ENCODE results near the gene GALNT14. TPM values are rescaled to one million over a fixed set of nuclear protein-coding genes. Genes with fewer than 3 reads are reported as not detected.
"Not testable (repeated sequence)": the region's sequence is repeated elsewhere in the genome, so short reads cannot be mapped to it uniquely, and the experiment has no call there.

Gene GALNT14
- total RNA-seq, 1 donor from 2014 or later, result 14.4 TPM

- TF ChIP-seq CTCF (IDR thresholded peaks at IDR 0.05; ENCODE audit: partially characterized antibody, unreplicated experiment), result peak; percentile 25
- Mint-ChIP-seq H3K36me3 (ENCODE audit: unreplicated experiment) (peaks cover 6% of the 10 kb centered on the region), H3K27ac (ENCODE audit: unreplicated experiment) (peak overlapping the region; percentile 69), H3K27me3 (ENCODE audit: unreplicated experiment) (peaks cover 4% of the 10 kb centered on the region), H3K9me3 (ENCODE audit: unreplicated experiment) (no peaks in the 10 kb centered on the region), H3K4me1 (ENCODE audit: low read depth, unreplicated experiment) (peaks cover 12% of the 10 kb centered on the region), H3K4me3 (ENCODE audit: unreplicated experiment) (no peak overlapping the region)
- peak; percentile 56 for DNase-seq
Observed at GRCh38 chr2:30915486-30915885, 222.8 kb downstream of the GALNT14 start.

DNA sequence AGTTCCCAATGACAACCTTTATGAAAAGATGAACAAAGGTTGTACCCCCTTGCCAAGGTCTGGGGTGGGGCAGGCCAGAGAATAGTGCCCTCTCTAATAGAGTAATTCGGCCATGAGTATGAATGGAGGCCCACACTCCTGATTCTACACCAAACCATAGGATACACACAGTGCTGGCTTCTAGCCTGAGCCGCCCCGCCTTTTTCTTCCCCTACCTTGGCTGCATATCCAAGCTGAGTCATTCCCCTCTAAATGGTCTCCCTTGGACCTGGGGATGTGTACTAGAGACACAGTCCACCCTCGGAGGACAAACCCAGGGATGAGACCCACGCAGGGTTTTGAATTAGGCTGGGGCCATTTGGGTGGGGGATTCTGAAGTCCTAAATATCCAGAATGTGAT lies 223.8 kb downstream of the GALNT14 start:
- Mint-ChIP-seq H3K27ac (ENCODE audit: unreplicated experiment) (peak overlapping the region; percentile 57), H3K9me3 (ENCODE audit: unreplicated experiment) (no peaks in the 10 kb centered on the region), H3K27me3 (ENCODE audit: unreplicated experiment) (peaks cover 4% of the 10 kb centered on the region), H3K4me3 (ENCODE audit: unreplicated experiment) (no peak overlapping the region), H3K36me3 (ENCODE audit: unreplicated experiment) (peaks cover 6% of the 10 kb centered on the region), H3K4me1 (ENCODE audit: low read depth, unreplicated experiment) (peaks cover 12% of the 10 kb centered on the region)
- TF ChIP-seq CTCF (IDR thresholded peaks at IDR 0.05; ENCODE audit: partially characterized antibody, unreplicated experiment), result no peak
- no peak for DNase-seq

DNA sequence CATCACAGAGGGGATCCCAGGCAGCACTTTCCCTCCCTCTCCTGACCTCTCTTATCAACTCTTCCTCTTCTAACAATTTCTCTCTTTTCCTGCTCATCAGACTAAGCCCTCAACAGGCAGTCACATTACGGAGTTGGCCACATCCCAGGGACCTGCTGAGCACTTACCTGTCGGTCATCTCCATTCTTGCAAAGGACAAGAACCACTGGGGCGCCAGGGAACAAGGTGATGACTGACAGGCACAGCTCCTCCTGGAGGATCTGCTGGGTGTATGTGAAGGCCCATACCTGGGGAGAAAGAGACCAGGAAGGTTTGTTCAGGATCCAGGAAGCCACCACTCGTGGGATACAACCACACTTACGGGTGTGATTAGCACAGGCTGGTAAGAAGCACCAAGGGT lies 226.2 kb downstream of the GALNT14 start:
- no peak for TF ChIP-seq CTCF (IDR thresholded peaks at IDR 0.05; ENCODE audit: partially characterized antibody, unreplicated experiment)
- no peak for DNase-seq
- H3K27ac Mint-ChIP-seq (ENCODE audit: unreplicated experiment), result no peak overlapping the region

GRCh38 chr2:30911327-30911726 lies 226.9 kb downstream of the GALNT14 start:
- Mint-ChIP-seq H3K9me3 (ENCODE audit: unreplicated experiment) (no peaks in the 10 kb centered on the region), H3K27ac (ENCODE audit: unreplicated experiment) (peak overlapping the region; percentile 29), H3K36me3 (ENCODE audit: unreplicated experiment) (peaks cover 6% of the 10 kb centered on the region), H3K27me3 (ENCODE audit: unreplicated experiment) (peaks cover 4% of the 10 kb centered on the region), H3K4me3 (ENCODE audit: unreplicated experiment) (no peak overlapping the region), H3K4me1 (ENCODE audit: low read depth, unreplicated experiment) (peaks cover 12% of the 10 kb centered on the region)
- no peak for DNase-seq
- no peak for TF ChIP-seq CTCF (IDR thresholded peaks at IDR 0.05; ENCODE audit: partially characterized antibody, unreplicated experiment)

More for the DNA sequence above, 226.2 kb downstream of the GALNT14 start:
- Mint-ChIP-seq H3K4me1 (ENCODE audit: low read depth, unreplicated experiment) (peaks cover 12% of the 10 kb centered on the region), H3K9me3 (ENCODE audit: unreplicated experiment) (no peaks in the 10 kb centered on the region), H3K36me3 (ENCODE audit: unreplicated experiment) (peaks cover 6% of the 10 kb centered on the region), H3K27me3 (ENCODE audit: unreplicated experiment) (peaks cover 4% of the 10 kb centered on the region), H3K4me3 (ENCODE audit: unreplicated experiment) (no peak overlapping the region)

GRCh38 chr2:30910686-30911085 lies 227.6 kb downstream of the GALNT14 start:
- DNase-seq, result no peak
- Mint-ChIP-seq H3K4me3 (ENCODE audit: unreplicated experiment) (no peak overlapping the region), H3K4me1 (ENCODE audit: low read depth, unreplicated experiment) (peaks cover 12% of the 10 kb centered on the region), H3K27me3 (ENCODE audit: unreplicated experiment) (peaks cover 2% of the 10 kb centered on the region), H3K9me3 (ENCODE audit: unreplicated experiment) (no peaks in the 10 kb centered on the region), H3K27ac (ENCODE audit: unreplicated experiment) (no peak overlapping the region), H3K36me3 (ENCODE audit: unreplicated experiment) (peaks cover 6% of the 10 kb centered on the region)
- TF ChIP-seq CTCF (IDR thresholded peaks at IDR 0.05; ENCODE audit: partially characterized antibody, unreplicated experiment), result no peak

DNA sequence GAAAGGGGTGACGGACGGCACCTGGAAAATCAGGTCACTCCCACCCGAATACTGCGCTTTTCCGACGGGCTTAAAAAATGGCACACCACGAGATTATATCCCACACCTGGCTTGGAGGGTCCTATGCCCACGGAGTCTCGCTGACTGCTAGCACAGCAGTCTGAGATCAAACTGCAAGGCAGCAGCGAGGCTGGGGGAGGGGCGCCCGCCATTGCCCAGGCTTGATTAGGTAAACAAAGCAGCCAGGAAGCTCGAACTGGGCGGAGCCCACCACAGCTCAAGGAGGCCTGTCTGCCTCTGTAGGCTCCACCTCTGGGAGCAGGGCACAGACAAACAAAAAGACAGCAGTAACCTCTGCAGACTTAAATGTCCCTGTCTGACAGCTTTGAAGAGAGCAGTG lies 233.8 kb downstream of the GALNT14 start:
- H3K27ac Mint-ChIP-seq (ENCODE audit: unreplicated experiment); H3K4me3 Mint-ChIP-seq (ENCODE audit: unreplicated experiment): not testable (repeated sequence)

More for the DNA sequence above, 233.8 kb downstream of the GALNT14 start:
- not testable (repeated sequence) for DNase-seq; H3K36me3 Mint-ChIP-seq (ENCODE audit: unreplicated experiment); H3K27me3 Mint-ChIP-seq (ENCODE audit: unreplicated experiment); H3K9me3 Mint-ChIP-seq (ENCODE audit: unreplicated experiment); H3K4me1 Mint-ChIP-seq (ENCODE audit: low read depth, unreplicated experiment)

All from glutamatergic neuron (in vitro differentiated cells).